CD14-positive monocyte (primary cell): ENCODE measurements around the gene RASGRF2. TPM values are rescaled to one million over a fixed set of nuclear protein-coding genes. Genes with fewer than 3 reads are reported as not detected.

Experiments
- DNase-seq, 3 donors: peaks; one replicate each; pipeline ENCODE4 v3.0.0-alpha.2; 2011 to 2022
- H2AFZ ChIP-seq: 2 replicates; pipeline ENCODE4 v1.6.0; 2012; ENCODE audit warnings: mild to moderate bottlenecking, low read depth, low read length, inconsistent platforms; ENCODE audit not compliant: insufficient read depth, poor library complexity, severe bottlenecking
- H3K27ac ChIP-seq, 2 donors: 1 replicate in 1 of 2; 2 replicates in 1 of 2; pipeline ENCODE4 v1.5.1; 2012 to 2013; ENCODE audit warnings: low read length in 2 of 2, control low read depth in 1 of 2, inconsistent platforms in 1 of 2, low read depth in 1 of 2, mild to moderate bottlenecking in 1 of 2
- H3K27me3 ChIP-seq, 2 donors: one replicate each; pipeline versions ENCODE4 v1.6.0 to v1.6.1; 2011 to 2013; ENCODE audit warnings: low read length in 2 of 2; ENCODE audit not compliant: control insufficient read depth in 2 of 2, insufficient read depth in 2 of 2
- H3K36me3 ChIP-seq, 2 donors: replicated peaks in 1 of 2; 1 replicate in 1 of 2; 2 replicates in 1 of 2; pipeline versions ENCODE4 v1.5.1 to v1.6.1; 2012 to 2013; ENCODE audit warnings: low read length in 2 of 2, control low read depth in 1 of 2, inconsistent platforms in 1 of 2, mild to moderate bottlenecking in 1 of 2; ENCODE audit not compliant: insufficient read depth in 2 of 2, control insufficient read depth in 1 of 2
- H3K4me1 ChIP-seq, 2 donors: 1 replicate in 1 of 2; 2 replicates in 1 of 2; pipeline versions ENCODE4 v1.5.1 to v1.6.1; 2012 to 2013; ENCODE audit warnings: low read length in 2 of 2, control low read depth in 1 of 2, inconsistent platforms in 1 of 2, mild to moderate bottlenecking in 1 of 2, moderate library complexity in 1 of 2; ENCODE audit not compliant: insufficient read depth in 2 of 2, control insufficient read depth in 1 of 2
- H3K4me2 ChIP-seq: replicated peaks from 2 replicates; pipeline ENCODE3; 2012; ENCODE audit warnings: low read length, moderate library complexity, mild to moderate bottlenecking; ENCODE audit not compliant: poor library complexity, severe bottlenecking; ENCODE audit errors: extremely low read depth
- H3K4me3 ChIP-seq, 3 experiments: fragments of 200-600 bp in 1 of 3; sonication (generic) in 1 of 3; replicated peaks in 1 of 3; 1 replicate in 2 of 3; 2 replicates in 1 of 3; pipeline ENCODE4 v1.5.1; 2011 to 2013; ENCODE audit warnings: low read length in 3 of 3, mild to moderate bottlenecking in 3 of 3, control low read depth in 2 of 3, low read depth in 2 of 3, inconsistent platforms in 1 of 3, moderate library complexity in 1 of 3
- H3K79me2 ChIP-seq: 2 replicates; pipeline ENCODE4 v1.6.0; 2012; ENCODE audit warnings: mild to moderate bottlenecking, control low read depth, inconsistent platforms, low read length, moderate library complexity; ENCODE audit not compliant: insufficient read depth
- H3K9ac ChIP-seq: 2 replicates; pipeline ENCODE4 v1.6.0; 2017; ENCODE audit warnings: low read length, mild to moderate bottlenecking; ENCODE audit not compliant: insufficient read depth, poor library complexity, severe bottlenecking
- H3K9me3 ChIP-seq, 2 donors: replicated peaks in 1 of 2; 1 replicate in 1 of 2; 2 replicates in 1 of 2; pipeline versions ENCODE4 v1.5.1 to v1.6.1; 2012 to 2013; ENCODE audit warnings: low read length in 2 of 2, control low read depth in 1 of 2; ENCODE audit not compliant: control insufficient read depth in 1 of 2, insufficient read depth in 1 of 2
- H4K20me1 ChIP-seq: 2 replicates; pipeline ENCODE4 v1.6.0; 2012; ENCODE audit warnings: mild to moderate bottlenecking, low read length, control low read depth, moderate library complexity; ENCODE audit not compliant: insufficient read depth
- H3K27ac Mint-ChIP-seq, 7 donors: one replicate each; pipeline ENCODE4 v1.8.0; 2020; ENCODE audit warnings: mild to moderate bottlenecking in 7 of 7, mixed read lengths in 7 of 7, moderate library complexity in 6 of 7, inconsistent platforms in 2 of 7
- H3K27me3 Mint-ChIP-seq, 3 donors: one replicate each; pipeline ENCODE4 v1.8.0; 2021 to 2022; ENCODE audit warnings: low read depth in 3 of 3, mild to moderate bottlenecking in 3 of 3, mixed read lengths in 3 of 3, moderate library complexity in 3 of 3, inconsistent platforms in 1 of 3
- H3K36me3 Mint-ChIP-seq, 2 donors: one replicate each; pipeline ENCODE4 v1.8.0; 2020; ENCODE audit warnings: mixed read lengths in 2 of 2, inconsistent platforms in 1 of 2, mild to moderate bottlenecking in 1 of 2
- H3K4me1 Mint-ChIP-seq: one replicate; pipeline ENCODE4 v1.8.0; 2020; ENCODE audit warnings: mild to moderate bottlenecking, mixed read lengths
- H3K4me3 Mint-ChIP-seq, 2 donors: one replicate each; pipeline ENCODE4 v1.8.0; 2020; ENCODE audit warnings: mild to moderate bottlenecking in 2 of 2, mixed read lengths in 2 of 2, moderate library complexity in 1 of 2
- H3K9me3 Mint-ChIP-seq, 7 donors: one replicate each; pipeline ENCODE4 v1.8.0; 2020 to 2022; ENCODE audit warnings: mixed read lengths in 7 of 7, mild to moderate bottlenecking in 6 of 7, moderate library complexity in 6 of 7, inconsistent platforms in 2 of 7
- WGBS: methylation state at CpG from one replicate; pipeline ENCODE4 v1.1.5; 2013; ENCODE audit warnings: missing lambda C conversion rate; ENCODE audit not compliant: insufficient coverage; 5-methylcytosine and 5-hydroxymethylcytosine counted together
- intact Hi-C, 2 donors: fragments of 100-400 bp; cut with micrococcal nuclease; formaldehyde crosslinking; loops; one replicate each; pipeline versions ENCODE4 v1.15.0 to v1.15.1; 2023
- polyA plus RNA-seq, 3 donors: library from polyadenylated mRNA; depleted of rRNA in 1 of 3; unstranded in 2 of 3; stranded (reverse) in 1 of 3; fragments of 300-500 nt in 2 of 3; fragments of >200 nt in 1 of 3; fragmentation: Illumina TruSeq in 2 of 3; gene quantifications; 1 replicate in 2 of 3; 2 replicates in 1 of 3; pipeline ENCODE4 v1.2.3, GENCODE V29; 2012 to 2021
- TF ChIP-seq, protein P1 (sequence below): fragments of 200-600 bp; IDR thresholded peaks from one replicate; pipeline ENCODE4 v1.8.0; 2022; ENCODE audit warnings: antibody characterized with exemption, mild to moderate bottlenecking

Gene RASGRF2
- polyA plus RNA-seq, 3 donors = 0.01 to 0.02 TPM; not detected in 1

DNA sequence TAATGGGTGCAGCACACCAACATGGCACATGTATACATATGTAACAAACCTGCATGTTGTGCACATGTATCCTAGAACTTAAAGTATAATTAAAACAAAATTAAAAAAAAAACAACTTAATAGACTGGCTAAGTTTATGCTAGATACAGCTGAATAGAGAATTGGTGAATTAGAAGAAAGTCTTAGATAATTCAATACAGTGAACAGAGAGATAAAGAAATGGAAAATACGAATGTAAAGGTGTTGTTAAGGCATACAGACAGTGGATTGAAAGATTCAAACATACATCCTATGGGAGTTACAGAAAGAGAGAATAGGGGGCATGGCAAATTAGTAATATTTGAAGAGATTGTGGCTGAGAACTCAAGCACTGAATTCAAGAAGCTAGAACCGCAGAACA lies 75.4 kb downstream of the RASGRF2 start:
- H3K36me3 Mint-ChIP-seq = no peaks in the 10 kb centered on the region
- 80% methylated on average over 1 of the region's 2 CpGs for WGBS
- no peak overlapping the region for H3K4me3 ChIP-seq
- H3K27ac Mint-ChIP-seq = no peak overlapping the region
- H3K4me1 ChIP-seq = no peaks in the 10 kb centered on the region
- intact Hi-C loops = no loop called here
- no peaks in the 10 kb centered on the region for H3K9me3 ChIP-seq
- H4K20me1 ChIP-seq = no peaks in the 10 kb centered on the region
- TF ChIP-seq, protein P1, sequence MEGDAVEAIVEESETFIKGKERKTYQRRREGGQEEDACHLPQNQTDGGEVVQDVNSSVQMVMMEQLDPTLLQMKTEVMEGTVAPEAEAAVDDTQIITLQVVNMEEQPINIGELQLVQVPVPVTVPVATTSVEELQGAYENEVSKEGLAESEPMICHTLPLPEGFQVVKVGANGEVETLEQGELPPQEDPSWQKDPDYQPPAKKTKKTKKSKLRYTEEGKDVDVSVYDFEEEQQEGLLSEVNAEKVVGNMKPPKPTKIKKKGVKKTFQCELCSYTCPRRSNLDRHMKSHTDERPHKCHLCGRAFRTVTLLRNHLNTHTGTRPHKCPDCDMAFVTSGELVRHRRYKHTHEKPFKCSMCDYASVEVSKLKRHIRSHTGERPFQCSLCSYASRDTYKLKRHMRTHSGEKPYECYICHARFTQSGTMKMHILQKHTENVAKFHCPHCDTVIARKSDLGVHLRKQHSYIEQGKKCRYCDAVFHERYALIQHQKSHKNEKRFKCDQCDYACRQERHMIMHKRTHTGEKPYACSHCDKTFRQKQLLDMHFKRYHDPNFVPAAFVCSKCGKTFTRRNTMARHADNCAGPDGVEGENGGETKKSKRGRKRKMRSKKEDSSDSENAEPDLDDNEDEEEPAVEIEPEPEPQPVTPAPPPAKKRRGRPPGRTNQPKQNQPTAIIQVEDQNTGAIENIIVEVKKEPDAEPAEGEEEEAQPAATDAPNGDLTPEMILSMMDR = no peak
- H3K4me2 ChIP-seq = no peak overlapping the region
- no peak overlapping the region for H3K4me3 Mint-ChIP-seq
- no peaks in the 10 kb centered on the region for H3K4me1 Mint-ChIP-seq
- peaks cover 1 to 3% (median 2%) of the 10 kb centered on the region in 3 donors for H3K27me3 Mint-ChIP-seq
- DNase-seq = no peak
- no peaks in the 10 kb centered on the region for H3K79me2 ChIP-seq
- H3K27ac ChIP-seq = no peak overlapping the region
- H3K9me3 Mint-ChIP-seq = peaks cover 0 to 19% (median 4%) of the 10 kb centered on the region in 7 donors
- no peak overlapping the region for H3K9ac ChIP-seq
- H2AFZ ChIP-seq = no peak overlapping the region
- H3K27me3 ChIP-seq = no peaks in the 10 kb centered on the region
- no peaks in the 10 kb centered on the region for H3K36me3 ChIP-seq

DNA sequence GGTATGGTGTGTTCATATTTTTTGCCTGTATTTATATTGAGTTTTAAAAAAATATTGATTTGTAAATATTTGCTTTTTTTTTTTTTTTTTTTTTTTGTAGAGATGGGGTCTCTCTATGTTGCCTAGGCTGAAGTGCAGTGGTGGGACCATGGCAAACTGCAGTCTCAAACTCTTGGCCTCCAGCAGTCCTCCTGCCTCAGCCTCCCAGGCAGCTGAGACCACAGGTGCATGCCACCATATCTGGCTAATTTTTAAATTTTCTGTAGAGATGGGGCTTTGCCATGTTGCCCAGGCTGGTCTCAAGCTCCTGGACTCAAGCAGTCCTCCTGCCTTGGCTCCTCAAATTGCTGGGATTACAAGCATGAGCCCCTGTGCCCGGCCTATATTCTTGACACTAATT lies 78.3 kb downstream of the RASGRF2 start:
- H3K27me3 Mint-ChIP-seq = peaks cover 0 to 2% (median 1%) of the 10 kb centered on the region in 3 donors
- Histone ChIP-seq H4K20me1 (no peaks in the 10 kb centered on the region), H3K4me3 (no peak overlapping the region), H3K9ac (no peak overlapping the region), H3K27me3 (no peaks in the 10 kb centered on the region), H3K4me2 (no peak overlapping the region), H3K9me3 (no peaks in the 10 kb centered on the region), H3K4me1 (no peaks in the 10 kb centered on the region), H2AFZ (no peak overlapping the region), H3K36me3 (no peaks in the 10 kb centered on the region), H3K27ac (no peak overlapping the region), H3K79me2 (no peaks in the 10 kb centered on the region)
- no peaks in the 10 kb centered on the region for H3K4me1 Mint-ChIP-seq
- H3K4me3 Mint-ChIP-seq = no peak overlapping the region
- DNase-seq = no peak
- intact Hi-C loops = no loop called here
- H3K27ac Mint-ChIP-seq = no peak overlapping the region
- TF ChIP-seq, protein P1 = no peak
- WGBS = no CpG with 5 or more reads among the region's 1 CpG
- H3K9me3 Mint-ChIP-seq = peaks cover 0 to 12% (median 2%) of the 10 kb centered on the region in 7 donors
- no peaks in the 10 kb centered on the region for H3K36me3 Mint-ChIP-seq
